ENCODE data around the gene MAGI1.

- no peak for TF ChIP-seq POLR2AphosphoS5 (IDR thresholded peaks at IDR 0.05; ENCODE audit: low read depth, low read length)
- no peak for TF ChIP-seq CTCF (IDR thresholded peaks at IDR 0.05 in 2 of 3, conservative IDR thresholded peaks at IDR 0.05 in 1 of 3; ENCODE audit: borderline replicate concordance in 1 of 3, insufficient read depth in 1 of 3, low read depth in 2 of 3, low read length in 2 of 3)
- TF ChIP-seq SRF (IDR thresholded peaks at IDR 0.05; ENCODE audit: low read depth) = no peak
- no peak for TF ChIP-seq MAX (IDR thresholded peaks at IDR 0.05)
- no peak for TF ChIP-seq TCF7L2 (IDR thresholded peaks at IDR 0.05; ENCODE audit: borderline replicate concordance, extremely low read depth, insufficient read depth, insufficient read length)
- TF ChIP-seq EZH2phosphoT487 (IDR thresholded peaks at IDR 0.05; ENCODE audit: borderline replicate concordance) = no peak
- TF ChIP-seq POLR2A (IDR thresholded peaks at IDR 0.05; ENCODE audit: borderline replicate concordance, extremely low read depth, insufficient read depth, insufficient read length) = no peak
These were observed 303.9 kb downstream of the MAGI1 start for GRCh38 chr3:65734792-65735191.
